ENCODE results near the gene ANKLE2. TPM values are rescaled to one million over a fixed set of nuclear protein-coding genes. Genes with fewer than 3 reads are reported as not detected.
"Not testable (repeated sequence)": the region's sequence is repeated elsewhere in the genome, so short reads cannot be mapped to it uniquely, and the experiment has no call there.

The ANKLE2 gene
- total RNA-seq, 2 donors from 2014 or later: 31.1 to 82.4 TPM

DNA sequence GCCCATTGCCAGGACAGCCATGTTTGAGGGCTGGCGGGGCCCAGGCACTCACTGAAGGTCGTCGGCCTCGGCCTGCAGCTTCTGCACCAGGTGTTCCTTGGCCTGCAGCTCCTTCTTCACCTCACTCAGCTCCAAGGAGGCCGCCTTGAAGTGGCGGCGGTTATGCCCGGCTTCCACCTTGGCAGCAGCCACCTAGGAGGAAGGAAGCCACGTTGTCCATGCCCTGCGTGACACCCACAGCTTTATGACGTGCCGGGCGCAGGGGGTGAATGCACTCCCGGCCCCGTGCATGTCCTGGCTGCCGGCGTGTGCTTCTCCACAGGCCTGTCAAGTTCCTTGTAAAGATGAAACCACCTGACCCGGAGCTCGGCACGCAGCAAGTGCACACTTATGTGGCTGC, 16.0 kb upstream of the ANKLE2 start:
- intact Hi-C loops (cut with DNase I): no loop called here
- 92% methylated on average over 20 of the region's 20 CpGs for whole genome bisulfite sequencing
- H3K9me3 ChIP-seq: no peaks in the 10 kb centered on the region
- H3K27ac ChIP-seq: no peak overlapping the region
- no peaks in the 10 kb centered on the region for H3K27me3 ChIP-seq (replicated peaks; ENCODE audit: insufficient read depth)
- DNase-seq (ENCODE audit: low spot score): no peak
- TF ChIP-seq POLR2AphosphoS5 (IDR thresholded peaks at IDR 0.05) (no peak), POLR2A (IDR thresholded peaks at IDR 0.05) (no peak)
- TF ChIP-seq, protein P1, sequence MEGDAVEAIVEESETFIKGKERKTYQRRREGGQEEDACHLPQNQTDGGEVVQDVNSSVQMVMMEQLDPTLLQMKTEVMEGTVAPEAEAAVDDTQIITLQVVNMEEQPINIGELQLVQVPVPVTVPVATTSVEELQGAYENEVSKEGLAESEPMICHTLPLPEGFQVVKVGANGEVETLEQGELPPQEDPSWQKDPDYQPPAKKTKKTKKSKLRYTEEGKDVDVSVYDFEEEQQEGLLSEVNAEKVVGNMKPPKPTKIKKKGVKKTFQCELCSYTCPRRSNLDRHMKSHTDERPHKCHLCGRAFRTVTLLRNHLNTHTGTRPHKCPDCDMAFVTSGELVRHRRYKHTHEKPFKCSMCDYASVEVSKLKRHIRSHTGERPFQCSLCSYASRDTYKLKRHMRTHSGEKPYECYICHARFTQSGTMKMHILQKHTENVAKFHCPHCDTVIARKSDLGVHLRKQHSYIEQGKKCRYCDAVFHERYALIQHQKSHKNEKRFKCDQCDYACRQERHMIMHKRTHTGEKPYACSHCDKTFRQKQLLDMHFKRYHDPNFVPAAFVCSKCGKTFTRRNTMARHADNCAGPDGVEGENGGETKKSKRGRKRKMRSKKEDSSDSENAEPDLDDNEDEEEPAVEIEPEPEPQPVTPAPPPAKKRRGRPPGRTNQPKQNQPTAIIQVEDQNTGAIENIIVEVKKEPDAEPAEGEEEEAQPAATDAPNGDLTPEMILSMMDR (IDR thresholded peaks at IDR 0.05): no peak
- H3K36me3 ChIP-seq: peaks cover 24 to 32% of the 10 kb centered on the region in 2 donors
- no peak overlapping the region for H3K4me3 ChIP-seq
- H3K4me1 ChIP-seq (replicated peaks): no peaks in the 10 kb centered on the region

DNA sequence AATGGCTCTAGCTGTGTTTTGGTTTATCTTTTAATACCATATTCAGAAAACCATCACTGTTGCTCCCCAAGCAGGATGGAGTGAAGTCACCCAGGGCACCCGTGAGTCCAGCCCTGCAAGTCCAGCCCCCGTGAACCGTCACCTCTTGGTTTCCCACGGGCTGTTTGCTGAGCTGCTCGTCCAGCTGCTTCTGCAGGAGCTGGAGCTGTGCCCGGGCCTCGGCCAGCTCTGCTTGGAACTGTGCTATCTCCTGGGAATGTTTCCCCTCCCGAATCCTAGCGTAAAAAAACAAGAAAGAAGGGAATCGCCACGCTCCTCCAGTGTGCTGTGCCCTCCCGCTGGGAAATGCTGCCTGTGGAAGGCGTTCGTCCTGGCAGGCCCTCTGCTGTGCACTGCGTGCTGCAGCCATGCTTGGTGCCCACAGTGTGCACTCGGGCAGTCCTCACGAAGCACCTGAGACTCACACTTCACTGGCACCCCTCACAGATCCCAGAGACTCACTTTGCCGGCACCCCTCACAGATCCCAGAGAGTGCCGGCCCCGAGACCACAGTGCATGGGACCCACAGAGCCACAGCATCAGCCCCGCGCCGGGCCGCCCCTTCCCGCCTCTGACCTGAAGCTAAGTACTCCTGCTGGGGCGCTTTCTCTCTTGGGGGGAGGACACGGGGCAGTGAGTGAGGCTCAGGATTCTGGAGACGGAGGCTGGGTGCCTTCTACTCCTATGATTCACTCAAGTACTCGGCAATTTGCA, 15.4 kb upstream of the ANKLE2 start:
- Histone ChIP-seq H3K4me3 (no peak overlapping the region), H3K4me1 (replicated peaks) (no peaks in the 10 kb centered on the region), H3K27ac (no peak overlapping the region), H3K27me3 (replicated peaks; ENCODE audit: insufficient read depth) (no peaks in the 10 kb centered on the region), H3K9me3 (no peaks in the 10 kb centered on the region), H3K36me3 (peaks cover 24 to 32% of the 10 kb centered on the region in 2 donors)
- no peak for DNase-seq (ENCODE audit: low spot score)
- intact Hi-C loops (cut with DNase I): no loop called here
- 73% methylated on average over 28 of the region's 29 CpGs for WGBS
- TF ChIP-seq POLR2A (IDR thresholded peaks at IDR 0.05) (no peak), POLR2AphosphoS5 (IDR thresholded peaks at IDR 0.05) (no peak)
- TF ChIP-seq, protein P1 (IDR thresholded peaks at IDR 0.05): no peak

DNA sequence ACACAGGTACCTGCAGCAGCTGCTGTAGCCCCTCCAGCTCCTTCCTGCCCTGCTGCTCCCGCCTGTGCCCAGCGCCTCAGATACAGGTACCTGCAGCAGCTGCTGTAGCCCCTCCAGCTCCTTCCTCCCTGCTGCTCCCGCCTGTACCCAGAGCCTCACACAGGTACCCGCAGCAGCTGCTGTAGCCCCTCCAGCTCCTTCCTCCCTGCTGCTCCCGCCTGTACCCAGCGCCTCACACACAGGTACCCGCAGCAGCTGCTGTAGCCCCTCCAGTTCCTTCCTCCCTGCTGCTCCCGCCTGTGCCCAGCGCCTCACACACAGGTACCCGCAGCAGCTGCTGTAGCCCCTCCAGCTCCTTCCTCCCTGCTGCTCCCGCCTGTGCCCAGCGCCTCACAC, 14.6 kb upstream of the ANKLE2 start:
- H3K27me3 ChIP-seq (replicated peaks; ENCODE audit: insufficient read depth); H3K27ac ChIP-seq; H3K4me3 ChIP-seq; H3K4me1 ChIP-seq (replicated peaks); DNase-seq (ENCODE audit: low spot score); intact Hi-C loops (cut with DNase I); H3K9me3 ChIP-seq: not testable (repeated sequence)
- 85% methylated on average over 12 of the region's 12 CpGs for WGBS
- H3K36me3 ChIP-seq: peaks cover 24 to 29% of the 10 kb centered on the region in 2 donors

DNA sequence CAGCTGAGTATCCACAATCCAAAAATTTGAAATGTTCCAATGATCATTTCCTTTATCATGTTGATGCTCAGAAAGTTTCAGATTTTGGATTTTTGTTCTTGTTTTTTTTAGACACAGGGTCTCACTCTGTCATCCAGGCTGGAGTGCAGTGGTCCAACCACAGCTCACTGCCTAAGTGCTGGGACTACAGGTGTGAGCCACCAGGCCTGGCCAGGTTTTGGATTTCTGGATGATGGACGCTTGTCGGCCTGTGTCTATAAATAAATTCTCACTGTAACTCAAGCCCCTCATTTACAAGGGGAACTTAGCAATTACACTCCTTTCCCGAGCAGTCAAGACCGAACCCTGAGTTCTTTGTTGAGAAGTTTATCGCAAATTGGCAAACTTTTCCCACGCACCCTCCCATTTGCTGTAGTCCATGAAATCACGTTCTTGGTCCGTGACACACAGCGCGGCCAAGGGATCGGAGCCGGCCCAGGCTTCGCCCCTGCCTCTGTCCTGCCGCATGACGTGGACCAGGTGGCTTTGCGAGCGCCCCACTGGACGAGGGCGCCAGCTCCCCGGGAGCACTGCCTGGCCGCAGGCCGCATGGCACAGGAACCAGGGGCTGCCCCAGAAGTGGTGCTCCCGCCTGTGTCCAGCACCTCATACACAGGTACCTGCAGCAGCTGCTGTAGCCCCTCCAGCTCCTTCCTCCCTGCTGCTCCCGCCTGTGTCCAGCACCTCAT, 14.0 kb upstream of the ANKLE2 start:
- no peak for DNase-seq (ENCODE audit: low spot score)
- intact Hi-C loops (cut with DNase I): no loop called here
- Histone ChIP-seq H3K27ac (no peak overlapping the region), H3K9me3 (no peaks in the 10 kb centered on the region), H3K4me1 (replicated peaks) (no peaks in the 10 kb centered on the region), H3K27me3 (replicated peaks; ENCODE audit: insufficient read depth) (no peaks in the 10 kb centered on the region), H3K4me3 (no peak overlapping the region), H3K36me3 (peaks cover 21 to 29% of the 10 kb centered on the region in 2 donors)
- TF ChIP-seq, protein P1 (IDR thresholded peaks at IDR 0.05): no peak
- TF ChIP-seq POLR2AphosphoS5 (IDR thresholded peaks at IDR 0.05) (no peak), POLR2A (IDR thresholded peaks at IDR 0.05) (no peak)
- 94% methylated on average over 23 of the region's 24 CpGs for WGBS

DNA sequence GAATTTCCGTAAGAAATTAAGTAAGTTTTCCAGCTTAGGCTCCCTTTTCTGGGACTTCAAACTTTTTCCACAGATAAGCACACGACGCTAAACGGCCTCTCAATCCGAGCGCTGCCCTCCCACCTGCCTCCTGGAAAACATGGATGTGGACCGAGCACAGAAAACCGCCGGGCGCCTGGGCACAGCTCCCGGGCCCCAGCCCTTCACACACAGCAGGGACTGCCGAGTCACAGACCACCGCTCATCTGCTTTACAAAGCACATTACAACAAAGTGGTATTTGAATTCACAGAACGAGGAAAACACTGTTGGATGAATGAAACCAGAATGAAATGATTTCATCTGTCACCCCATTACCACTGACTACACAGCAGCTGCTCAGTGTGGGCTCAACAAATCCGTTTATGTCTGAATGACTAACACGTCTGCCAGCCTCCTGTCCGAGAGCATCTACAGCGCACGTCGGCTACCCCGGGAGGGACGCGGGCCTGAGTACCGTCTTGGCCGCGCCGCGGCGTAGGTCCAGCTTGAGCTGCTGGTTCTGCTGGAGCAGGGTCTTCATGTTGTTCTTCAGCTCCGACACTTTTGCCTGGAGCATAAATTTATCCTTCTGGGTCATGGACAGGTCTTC, 13.1 kb upstream of the ANKLE2 start:
- Histone ChIP-seq H3K9me3 (no peaks in the 10 kb centered on the region), H3K36me3 (peaks cover 15 to 29% of the 10 kb centered on the region in 2 donors), H3K27ac (no peak overlapping the region), H3K27me3 (replicated peaks; ENCODE audit: insufficient read depth) (no peaks in the 10 kb centered on the region), H3K4me1 (replicated peaks) (no peaks in the 10 kb centered on the region), H3K4me3 (no peak overlapping the region)
- TF ChIP-seq, protein P1 (IDR thresholded peaks at IDR 0.05): no peak
- no peak for TF ChIP-seq POLR2AphosphoS5 (IDR thresholded peaks at IDR 0.05)
- intact Hi-C loops (cut with DNase I): no loop called here
- WGBS: 85% methylated on average over 30 of the region's 30 CpGs
- DNase-seq (ENCODE audit: low spot score): no peak
